HS-27A (cell line): ENCODE measurements around the gene FARP1.

ENCODE experiments used
- DNase-seq: peaks from one replicate; pipeline ENCODE4 v3.0.0-alpha.2; 2012; ENCODE audit warnings: low read depth, missing footprints

The FARP1 gene

DNA sequence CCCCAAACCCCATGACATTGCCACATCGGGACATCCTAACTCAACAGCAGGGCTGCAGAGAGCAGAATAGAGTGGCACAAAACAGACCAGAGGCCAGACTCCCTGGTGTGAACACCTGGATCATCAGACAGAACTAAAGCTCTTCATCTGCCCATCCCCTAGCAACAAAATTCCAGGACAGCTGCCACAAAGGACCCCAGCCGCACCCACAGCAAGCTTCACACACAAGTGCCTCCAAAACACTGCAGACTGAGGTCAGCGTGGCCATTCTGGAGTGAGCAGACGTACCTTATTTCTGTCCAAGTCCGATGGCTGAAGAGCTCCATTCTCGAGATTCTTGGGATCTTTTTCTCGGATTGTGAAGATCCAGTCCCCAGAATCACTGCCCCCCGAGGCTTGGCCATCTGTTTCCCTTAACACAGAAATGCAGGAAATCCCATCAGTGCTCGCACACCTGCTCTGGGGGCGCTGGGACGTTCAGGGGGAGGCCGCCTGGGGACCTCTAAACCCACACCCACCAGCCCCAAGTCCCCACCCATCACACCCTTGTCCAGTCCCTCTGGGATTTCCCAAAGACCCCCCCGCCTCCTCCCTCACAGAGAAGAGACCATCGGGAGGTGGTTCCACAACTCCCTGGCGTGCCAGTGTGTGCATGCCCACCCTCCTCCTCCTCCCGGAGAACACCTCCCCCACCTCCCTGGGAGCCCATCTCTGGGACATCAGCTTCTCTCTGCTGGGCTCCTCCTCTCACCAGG is 318.8 kb downstream of the FARP1 start:
- no peak for DNase-seq

DNA sequence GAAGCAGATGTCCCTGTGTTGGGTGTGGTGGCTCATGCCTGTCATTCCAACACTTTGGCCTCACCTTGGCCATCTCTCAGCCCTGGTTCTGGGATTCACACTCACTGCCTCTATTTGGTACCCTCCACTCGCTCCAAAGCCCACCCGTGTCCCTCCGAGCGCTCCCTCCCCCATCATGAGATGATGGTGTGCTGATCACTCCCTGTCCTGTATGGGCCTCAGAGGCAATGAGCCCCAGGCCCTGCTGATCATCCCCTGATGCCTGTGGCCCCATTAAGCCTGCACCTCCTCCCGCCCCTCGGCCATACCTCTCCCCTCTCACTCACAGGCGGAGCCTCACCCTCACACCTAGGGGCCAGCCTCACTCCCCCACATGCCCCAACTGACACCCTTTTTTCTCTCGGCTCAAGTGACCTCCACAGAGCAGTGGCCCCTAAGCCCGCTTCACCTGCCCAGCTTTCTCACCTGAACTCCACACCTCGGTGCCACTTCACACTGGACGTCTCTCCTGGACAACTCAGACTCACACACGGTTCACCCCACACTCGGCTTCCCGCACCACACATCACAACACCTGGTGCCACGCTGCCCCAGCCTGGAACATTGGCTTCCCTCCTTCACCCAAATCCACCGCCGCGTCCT is 319.5 kb downstream of the FARP1 start:
- no peak for DNase-seq

DNA sequence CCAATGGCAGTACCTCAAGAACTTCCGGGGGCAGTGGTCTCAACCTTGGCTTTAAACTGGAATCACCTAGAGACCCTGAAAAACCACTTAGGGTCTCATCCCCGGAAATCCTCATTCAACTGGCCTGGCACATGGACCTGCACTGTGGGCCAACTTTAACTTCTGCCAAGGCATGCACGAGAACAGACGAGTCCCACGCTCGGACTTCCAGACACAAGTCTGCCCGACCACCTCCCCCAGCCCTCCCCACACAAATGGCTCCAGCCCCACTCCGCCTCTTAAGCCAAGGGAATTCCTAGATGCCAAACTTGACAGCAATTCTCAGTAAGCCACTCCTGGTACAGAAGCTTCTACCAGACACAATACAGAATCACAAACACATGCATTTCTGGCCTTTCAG is 320.1 kb downstream of the FARP1 start:
- no peak for DNase-seq

DNA sequence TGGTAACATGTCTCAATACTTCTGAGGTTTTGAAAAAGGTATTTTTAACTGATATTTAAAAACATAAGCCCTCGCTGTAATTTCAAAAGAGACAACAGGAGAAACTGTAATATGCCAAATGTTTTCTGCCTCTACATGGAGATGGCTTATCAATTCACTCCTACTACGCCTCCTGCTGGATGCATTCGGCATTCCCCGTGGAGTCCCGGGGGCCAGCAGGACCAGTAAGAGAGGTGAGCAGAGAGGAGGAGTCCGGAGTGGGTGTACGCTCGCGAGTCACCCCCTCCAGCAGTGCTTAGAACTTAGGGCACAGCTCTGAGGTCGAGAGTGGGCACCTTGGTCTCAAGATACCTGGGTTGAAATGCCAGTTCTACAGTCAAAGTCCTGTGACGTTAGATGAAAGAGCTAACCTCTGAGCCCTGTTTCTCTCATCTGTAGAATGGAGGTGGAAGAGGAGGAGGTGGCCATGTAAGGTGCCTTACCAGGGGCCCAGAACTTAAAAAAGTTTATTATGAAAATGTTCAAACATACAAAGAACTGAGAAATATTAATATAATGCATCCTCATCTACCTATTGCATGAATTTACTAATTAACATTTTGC is 323.8 kb downstream of the FARP1 start:
- no peak for DNase-seq

DNA sequence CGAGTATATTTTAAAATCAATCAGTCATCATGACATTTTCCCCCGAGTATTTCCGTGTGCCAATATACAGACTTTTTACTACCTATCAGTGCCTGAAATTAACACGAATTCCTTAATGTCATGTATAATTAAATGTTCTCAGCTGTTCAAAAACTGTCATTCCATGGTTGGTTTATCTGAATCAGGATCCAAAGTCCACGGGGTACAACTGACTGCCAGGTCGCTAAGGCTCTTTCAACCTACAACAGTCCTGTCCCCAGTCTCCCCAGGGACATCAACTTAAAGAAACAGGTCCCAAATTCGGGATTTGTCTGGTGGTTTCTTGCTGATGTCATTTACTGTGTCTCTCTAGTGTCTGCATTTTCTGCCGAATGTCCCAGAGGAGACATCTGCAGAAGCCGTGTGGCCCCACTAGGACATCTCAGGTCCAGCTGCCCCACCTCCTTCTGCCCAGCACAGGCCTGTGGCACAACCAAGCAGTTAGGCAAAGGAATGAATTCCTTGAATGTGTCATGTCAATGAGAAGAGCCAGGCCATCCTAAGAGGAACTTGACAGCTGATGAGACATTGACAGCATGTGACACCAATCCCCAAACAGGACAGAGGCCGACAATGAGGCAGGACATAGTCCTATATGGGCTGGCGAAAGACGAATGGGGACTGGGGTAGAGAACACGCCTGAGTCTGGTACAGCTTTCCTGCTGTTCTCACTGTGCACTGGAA is 324.5 kb downstream of the FARP1 start:
- DNase-seq: no peak

DNA sequence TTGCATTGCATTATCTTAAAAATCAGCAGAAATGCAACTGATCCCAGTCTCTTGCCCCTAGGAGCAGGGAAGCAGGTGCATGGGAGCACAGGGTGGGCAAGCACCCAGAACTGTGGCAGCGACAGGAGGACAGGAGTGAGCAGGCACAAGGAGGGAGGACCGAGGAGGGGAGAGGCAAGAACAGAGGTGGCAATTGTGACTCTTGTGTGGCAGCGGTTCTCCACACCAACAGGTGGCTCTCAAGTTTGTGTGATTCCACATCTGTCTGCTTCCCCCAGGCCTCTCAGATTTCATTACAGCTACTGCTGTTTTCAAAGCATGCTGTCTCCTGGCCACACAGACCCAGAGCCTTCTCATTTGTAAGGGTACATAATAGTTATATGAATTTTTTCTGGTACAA is 325.5 kb downstream of the FARP1 start:
- no peak for DNase-seq

DNA sequence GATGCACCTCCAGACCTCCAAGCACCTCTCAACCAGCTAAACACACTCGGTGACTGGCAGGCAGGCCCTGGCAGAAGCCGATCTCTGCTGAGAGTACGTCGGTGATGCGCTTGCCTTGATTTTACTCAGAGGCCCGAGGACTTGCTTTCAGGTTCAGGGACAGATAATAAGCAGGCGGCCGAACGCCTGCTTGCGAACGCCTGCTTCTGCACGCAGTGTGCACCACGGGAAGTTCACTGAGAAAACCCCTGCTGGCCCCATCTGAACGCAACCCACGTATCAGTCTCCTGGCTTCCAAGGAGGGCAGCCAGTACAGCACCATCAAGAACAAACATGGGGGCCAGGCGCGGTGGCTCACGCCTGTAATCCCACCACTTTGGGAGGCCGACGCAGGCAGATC is 326.0 kb downstream of the FARP1 start:
- no peak for DNase-seq

DNA sequence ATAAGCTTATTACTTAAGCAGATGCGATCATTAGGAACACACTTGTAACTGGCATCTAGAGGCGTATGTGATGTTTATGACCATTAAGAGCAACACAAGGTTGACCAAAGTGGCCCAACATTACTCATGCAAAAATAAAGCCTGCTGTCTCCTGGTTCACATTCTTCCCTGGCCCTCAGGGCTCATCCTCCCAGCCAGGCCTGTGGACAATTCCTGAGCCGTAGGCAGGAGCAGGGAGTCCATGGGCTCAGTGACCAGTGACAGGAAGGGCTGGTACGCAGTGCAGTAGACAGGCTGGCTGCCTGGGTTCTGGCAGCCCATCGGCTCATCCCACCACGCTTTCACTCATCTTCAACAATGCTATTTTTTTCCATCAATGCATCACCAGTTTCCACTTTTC is 328.0 kb downstream of the FARP1 start:
- no peak for DNase-seq

DNA sequence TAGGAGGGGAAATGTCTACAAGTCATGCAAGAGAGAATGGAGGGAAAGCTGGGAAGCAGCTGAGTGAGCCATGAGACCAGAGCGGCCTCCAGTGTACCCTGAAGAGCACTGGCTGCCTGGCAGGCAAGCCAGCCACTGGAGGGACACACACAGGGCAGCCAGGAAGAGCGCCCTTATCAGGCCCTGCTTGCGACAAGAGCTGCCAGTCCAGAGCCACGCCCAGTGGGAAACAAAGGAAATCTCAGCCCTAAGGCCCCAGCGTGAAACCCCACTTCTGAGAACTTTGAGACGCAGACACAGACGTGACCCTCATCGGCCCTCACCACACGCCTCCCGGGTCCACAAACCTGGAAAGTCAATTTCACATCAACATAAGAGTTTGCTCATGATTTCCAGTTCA is 329.0 kb downstream of the FARP1 start:
- no peak for DNase-seq

DNA sequence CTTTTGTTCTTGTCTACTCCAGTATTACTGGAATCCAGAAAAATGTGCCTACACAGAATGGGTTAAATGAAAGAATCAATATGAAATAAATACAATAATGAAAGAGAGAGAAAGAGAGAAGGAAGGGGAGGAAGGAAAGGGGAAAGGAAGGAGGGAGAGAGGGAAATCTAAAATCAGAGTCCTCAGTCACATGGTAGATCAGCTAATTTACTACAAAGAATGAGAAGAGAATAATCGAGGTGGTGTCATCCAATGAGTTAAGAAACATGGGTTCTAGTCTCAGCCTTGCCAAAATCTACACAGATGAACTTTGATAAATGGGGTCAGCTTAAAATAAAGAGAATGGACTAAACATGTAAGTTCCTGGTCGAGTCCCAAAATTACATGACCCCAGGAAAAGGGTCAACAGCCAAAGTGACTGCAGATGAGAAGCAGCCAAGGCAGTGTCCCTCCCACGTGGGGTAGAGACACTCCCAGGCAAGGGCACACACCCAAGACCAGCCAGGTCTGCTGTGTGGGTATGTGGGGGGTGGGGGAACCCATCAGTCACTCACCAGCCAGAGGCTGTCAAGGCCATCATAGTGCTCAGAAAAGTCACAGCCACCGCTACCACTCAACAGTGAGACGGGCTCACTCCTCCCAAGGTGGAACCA is 330.4 kb downstream of the FARP1 start:
- DNase-seq: no peak

DNA sequence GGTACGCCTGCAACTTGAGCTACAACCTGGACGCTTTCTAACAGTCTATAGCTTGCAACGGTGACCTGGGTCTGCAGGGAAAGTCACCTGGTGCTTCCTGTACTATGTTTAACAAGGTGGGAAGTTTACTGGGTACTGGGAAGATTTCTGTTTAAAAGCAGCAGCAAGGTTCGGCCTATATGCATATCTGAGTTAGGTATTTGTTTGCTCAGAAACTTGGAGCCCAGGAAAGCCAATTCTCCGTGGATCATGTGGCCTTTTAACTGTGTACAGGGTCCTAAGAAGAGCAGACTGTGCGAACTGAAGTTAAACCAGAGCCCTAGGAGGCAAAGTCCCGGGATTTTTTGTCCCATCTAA is 330.9 kb downstream of the FARP1 start:
- no peak for DNase-seq

DNA sequence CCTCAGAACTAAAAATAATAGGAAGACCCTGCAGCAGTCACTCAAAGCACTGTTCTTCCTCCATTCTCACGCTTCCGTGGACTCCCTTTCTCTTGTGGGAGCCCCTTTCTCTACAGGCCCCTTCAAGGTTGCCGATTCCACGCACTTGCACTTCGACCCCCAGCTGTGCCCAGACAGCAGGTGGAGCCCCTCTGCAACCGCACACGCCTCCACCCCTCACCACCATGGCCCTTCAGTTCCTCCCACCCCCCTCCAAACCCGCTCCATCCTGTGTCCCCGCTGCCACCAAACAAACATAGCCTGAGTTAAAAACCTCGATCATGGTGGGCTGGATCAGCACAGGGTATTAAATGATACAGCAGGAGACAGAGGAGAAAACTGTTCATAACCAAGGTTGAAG is 331.4 kb downstream of the FARP1 start:
- no peak for DNase-seq

DNA sequence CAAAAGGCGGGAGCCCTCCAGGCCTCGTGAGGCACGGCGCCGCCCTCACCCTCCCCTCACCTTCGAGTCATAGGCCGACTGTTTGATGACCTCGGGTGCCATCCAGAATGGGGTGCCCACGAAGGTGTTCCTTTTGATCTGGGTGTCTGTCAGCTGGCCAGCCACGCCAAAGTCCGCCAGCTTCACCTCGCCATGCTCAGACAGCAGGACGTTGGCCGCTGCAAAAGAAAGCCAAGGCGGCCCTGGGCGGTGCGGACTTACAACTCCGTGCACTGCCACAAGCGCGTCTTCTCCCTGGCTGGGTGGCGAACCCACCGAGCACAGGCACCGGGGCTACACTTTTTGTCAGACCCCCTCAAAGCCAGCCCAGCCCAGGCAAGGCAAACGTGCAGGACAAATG is 331.9 kb downstream of the FARP1 start:
- DNase-seq: no peak

DNA sequence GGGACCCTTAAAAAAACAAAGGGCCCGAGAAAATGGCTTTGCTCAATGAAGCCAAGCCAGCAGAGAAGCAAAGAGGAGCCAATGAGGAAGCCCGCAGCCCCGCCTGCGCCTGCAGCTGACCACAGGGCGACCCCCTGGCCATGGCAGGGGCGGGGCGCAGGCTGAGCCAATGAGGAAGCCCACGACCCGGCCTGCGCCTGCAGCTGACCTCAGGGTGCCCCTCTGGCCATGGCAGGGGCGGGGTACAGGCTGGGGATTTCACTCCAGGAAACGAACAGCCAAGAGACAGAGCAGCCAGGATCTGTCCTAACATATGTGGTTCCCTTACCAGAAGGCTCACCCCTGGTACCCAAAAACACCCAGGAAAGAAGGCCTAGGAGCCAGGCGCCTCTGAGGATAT is 332.6 kb downstream of the FARP1 start:
- no peak for DNase-seq

DNA sequence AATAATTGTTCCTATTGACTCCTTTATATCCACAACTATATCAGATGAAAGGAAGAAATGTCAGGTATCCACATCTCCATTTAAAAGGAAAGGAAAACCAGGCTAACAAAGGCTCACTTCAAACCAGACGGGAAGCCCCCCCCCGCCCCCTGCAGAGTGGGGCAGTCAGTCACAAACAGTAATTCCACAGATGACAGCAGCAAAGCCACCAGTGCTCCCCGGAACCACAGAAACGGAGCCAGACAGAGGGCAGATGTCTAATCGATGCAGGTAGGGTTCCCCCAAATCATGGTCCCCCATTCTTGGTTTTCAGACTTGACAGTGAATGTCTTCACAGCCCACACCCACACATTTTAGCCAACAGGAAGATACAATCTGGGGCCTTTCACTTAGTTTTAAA is 333.2 kb downstream of the FARP1 start:
- no peak for DNase-seq

DNA sequence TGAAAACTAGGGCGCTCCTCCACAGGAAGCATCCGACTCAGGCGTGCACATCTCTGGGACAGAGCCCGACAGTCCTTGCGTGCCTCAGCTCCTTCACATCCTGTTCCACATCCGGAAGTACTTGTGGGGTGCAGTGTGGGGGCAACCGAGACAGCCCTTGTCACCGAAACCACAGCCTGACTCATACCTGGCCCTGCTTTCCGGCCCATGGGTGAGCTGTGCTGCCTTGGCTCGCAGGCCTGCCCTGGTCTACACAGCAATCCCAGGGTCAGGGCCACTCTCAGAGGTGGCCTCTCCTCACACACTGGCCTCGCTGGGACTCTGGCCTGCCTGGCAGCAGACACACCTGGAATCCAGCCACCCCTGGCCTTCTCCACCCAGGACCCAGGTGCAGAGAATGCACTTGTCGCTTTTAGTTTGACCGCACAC is 333.7 kb downstream of the FARP1 start:
- no peak for DNase-seq

DNA sequence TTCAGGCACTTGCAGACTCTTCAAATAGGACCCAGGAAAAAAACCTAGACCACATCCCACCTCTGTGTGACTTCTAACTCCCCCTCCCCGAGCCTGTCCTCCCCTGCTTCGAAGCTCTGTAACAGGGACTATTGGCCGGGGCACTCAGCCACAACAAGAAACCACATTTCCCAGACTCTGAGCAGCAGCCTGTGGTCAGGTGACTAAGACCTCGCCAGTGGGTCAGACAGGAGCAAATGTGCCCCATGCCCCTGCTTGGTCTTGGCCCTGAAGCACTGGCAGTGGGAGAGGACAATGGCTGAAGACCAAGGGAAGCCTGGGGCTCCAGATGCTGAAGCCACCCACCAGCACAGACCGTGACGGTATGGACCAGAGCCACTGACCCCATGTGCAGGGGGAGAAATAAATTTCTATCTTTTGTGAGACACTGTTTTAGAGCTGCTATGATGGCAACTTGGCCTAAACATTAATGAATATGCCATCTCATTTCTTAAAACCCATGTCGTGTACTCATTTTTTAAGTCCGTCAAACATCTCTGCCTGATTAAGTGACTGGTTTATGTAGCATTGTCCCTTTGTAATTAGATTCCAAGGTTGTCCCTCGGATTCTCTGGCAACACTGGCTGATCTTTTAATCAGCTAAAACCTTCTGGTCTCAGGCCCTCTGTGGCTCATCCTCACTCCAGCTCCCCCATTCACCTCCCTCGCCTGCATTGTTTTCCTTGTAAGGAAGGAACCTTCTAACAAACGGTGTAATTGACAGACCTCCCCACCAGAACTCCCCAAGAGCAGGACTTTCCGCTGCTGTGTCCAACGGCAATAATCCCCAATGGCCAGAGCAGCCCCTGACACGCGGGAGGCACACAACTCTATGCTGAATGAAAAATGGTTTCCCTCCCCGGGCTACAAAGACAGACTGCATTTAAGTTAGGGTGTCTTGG is 335.6 kb downstream of the FARP1 start:
- DNase-seq: no peak

DNA sequence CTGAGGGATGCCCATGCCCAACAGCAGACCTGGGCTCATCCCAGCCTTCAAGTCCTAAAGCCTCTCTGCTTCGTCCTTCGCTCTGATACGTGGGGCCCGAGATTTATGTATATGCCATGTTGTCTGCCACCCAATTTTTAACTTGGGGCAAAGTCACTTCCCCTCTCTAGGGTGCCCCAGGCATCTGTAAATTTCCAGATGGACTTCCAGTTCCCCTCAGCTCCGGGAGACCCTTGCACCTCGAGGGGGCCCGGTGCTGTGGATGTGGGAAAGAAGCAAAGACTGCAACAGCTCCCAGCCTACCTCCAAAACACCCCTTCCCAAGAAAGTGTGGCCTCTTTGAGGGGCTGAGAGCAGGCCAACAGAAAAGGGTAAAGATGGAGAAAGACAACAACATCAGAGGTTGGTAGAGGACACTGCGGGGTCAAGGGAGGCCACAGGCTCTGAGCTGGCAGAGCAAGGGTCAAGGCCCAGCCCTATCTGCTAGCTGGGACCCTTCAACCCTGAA is 336.7 kb downstream of the FARP1 start:
- DNase-seq: no peak

DNA sequence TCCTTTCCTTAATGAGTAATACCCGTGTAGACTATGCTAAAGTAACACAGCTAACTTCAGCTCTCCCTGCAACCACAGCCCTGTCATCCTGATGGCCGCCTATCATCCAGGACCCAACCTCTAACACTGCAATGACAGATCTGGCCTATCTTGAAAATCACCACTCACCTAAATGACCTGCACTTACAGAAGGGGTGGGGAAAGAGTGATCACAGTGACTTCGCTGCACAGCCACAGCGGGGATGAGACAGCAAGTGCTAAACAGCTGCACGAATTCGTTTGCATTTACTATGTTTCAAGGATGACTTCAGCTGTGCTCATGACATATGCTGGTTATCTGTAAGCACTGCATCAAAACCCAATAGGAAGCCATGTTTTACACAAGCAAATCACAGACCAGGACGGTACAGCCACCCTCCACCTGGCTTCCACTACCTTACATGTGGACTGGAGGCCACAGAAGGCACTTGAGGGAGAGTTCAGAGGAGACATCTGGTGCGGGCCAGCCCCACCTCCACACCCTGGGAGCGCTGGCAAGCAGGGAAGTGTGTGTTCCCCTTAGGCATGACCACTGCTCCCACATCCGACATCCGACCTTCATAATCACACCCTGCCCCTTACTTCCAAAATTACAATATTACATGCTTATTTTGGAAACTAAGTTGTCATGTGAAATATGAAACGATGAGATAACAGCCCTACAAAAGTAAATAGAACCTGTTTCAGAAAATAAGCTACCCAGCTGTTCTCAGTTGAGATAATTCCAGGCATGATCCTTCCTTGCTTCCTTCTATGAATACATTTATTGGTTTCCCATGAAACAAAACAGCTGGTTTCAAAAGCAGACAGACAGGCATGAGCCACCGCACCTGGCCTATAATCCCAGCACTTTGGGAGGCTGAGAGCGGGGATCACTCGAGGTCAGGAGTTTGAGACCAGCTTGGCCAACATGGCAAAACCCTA is 338.3 kb downstream of the FARP1 start:
- no peak for DNase-seq
